H1 (cell line): Measurements from ENCODE around the gene PBOV1.

Experiments used
- CBX5 ChIP-seq: fragments of 300-800, 300-1000 bp; sonication (generic); IDR thresholded peaks from 2 replicates; pipeline ENCODE4 v1.7.1; 2016; ENCODE audit warnings: antibody characterized with exemption, low read length, low read depth
- GABPA ChIP-seq: IDR thresholded peaks from 2 replicates; pipeline ENCODE4 v1.6.1; 2011; ENCODE audit warnings: mild to moderate bottlenecking, low read length, moderate library complexity, borderline replicate concordance; ENCODE audit not compliant: insufficient read depth
- POLR2AphosphoS5 ChIP-seq: IDR thresholded peaks from 2 replicates; pipeline ENCODE4 v1.6.1; 2011; ENCODE audit warnings: low read depth, low read length
- SP4 ChIP-seq: IDR thresholded peaks from 2 replicates; pipeline ENCODE4 v1.6.1; 2012; ENCODE audit warnings: low read length, inconsistent platforms
- SUZ12 ChIP-seq: fragments of 200-600 bp; sonication (generic); IDR thresholded peaks from 2 replicates; pipeline ENCODE4 v1.6.1; 2012; ENCODE audit warnings: mild to moderate bottlenecking, inconsistent platforms, low read length, moderate library complexity, mixed read lengths
- TBP ChIP-seq: IDR thresholded peaks from 2 replicates; pipeline ENCODE4 v1.6.1; 2011; ENCODE audit warnings: low read depth, low read length, improper control_type of control experiment
- TCF12 ChIP-seq: IDR thresholded peaks from 2 replicates; pipeline ENCODE4 v1.6.1; 2011; ENCODE audit warnings: low read depth, mild to moderate bottlenecking, low read length
- TF ChIP-seq, protein P1 (sequence below), 3 experiments: IDR thresholded peaks; 1 replicate in 2 of 3; 2 replicates in 1 of 3; pipeline versions ENCODE4 v1.5.1 to v1.6.1; 2011; ENCODE audit warnings: low read length in 3 of 3, mild to moderate bottlenecking in 3 of 3, inconsistent platforms in 2 of 3, low read depth in 1 of 3, moderate library complexity in 1 of 3; ENCODE audit not compliant: insufficient read depth in 1 of 3; ENCODE audit errors: control extremely low read depth in 1 of 3

GRCh38 chr6:138206862-138207261, 11.4 kb downstream of the PBOV1 start:
- TF ChIP-seq TCF12 = no peak
- TF ChIP-seq CBX5 = no peak
- no peak for TF ChIP-seq SP4
- TF ChIP-seq TBP = no peak
- no peak for TF ChIP-seq SUZ12
- TF ChIP-seq POLR2AphosphoS5 = no peak
- TF ChIP-seq, protein P1, sequence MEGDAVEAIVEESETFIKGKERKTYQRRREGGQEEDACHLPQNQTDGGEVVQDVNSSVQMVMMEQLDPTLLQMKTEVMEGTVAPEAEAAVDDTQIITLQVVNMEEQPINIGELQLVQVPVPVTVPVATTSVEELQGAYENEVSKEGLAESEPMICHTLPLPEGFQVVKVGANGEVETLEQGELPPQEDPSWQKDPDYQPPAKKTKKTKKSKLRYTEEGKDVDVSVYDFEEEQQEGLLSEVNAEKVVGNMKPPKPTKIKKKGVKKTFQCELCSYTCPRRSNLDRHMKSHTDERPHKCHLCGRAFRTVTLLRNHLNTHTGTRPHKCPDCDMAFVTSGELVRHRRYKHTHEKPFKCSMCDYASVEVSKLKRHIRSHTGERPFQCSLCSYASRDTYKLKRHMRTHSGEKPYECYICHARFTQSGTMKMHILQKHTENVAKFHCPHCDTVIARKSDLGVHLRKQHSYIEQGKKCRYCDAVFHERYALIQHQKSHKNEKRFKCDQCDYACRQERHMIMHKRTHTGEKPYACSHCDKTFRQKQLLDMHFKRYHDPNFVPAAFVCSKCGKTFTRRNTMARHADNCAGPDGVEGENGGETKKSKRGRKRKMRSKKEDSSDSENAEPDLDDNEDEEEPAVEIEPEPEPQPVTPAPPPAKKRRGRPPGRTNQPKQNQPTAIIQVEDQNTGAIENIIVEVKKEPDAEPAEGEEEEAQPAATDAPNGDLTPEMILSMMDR (IDR thresholded peaks at IDR 0.05; ENCODE audit: control extremely low read depth in 1 of 3, insufficient read depth in 1 of 3, low read depth in 1 of 3, low read length in 3 of 3) = no peak
- TF ChIP-seq GABPA = no peak
